Measurements from ENCODE around the gene TUBA3D.
"Not testable (repeated sequence)": the region's sequence is repeated elsewhere in the genome, so short reads cannot be mapped to it uniquely, and the experiment has no call there.

TUBA3D gene

DNA sequence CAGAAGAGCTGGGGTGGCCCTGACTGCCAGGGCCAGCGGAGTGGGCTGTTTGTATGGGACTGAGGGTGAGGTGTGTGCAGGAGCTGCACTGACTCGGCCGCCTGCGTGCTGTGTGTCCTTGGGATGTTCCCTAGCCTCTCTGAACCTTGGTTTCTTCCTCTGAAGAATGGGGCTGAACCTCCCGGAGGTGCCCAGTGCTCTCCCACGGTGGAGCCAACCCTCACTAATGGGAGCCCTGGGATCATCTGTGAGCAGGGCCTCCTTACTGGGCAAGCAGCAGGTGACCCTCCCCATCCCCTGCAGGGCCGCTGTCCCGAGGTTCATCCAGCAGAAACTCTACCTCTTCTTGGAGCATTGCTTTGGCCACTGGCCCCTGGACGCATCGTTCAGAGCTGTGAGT, 40.1 kb downstream of the TUBA3D start:
- DNase-seq = no peak

DNA sequence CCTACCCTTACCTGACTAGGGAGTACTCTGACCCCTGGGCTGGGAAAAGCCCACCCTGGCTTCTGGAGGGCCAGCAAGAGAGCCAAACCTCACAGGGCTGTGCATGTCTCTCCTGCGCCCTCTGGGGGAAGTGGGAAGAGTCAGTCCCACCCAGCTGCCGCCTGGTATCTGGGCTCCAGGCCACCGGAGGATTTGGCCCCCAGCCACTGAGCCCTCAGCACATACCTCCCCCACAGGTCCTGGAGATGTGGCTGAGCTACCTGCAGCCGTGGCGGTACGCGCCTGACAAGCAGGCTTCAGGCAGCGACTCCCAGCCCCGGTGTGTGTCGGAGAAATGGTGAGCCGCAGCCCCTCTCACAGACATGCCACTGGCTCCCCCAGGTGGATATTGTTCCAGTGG, 40.7 kb downstream of the TUBA3D start:
- peak in 1 of 2 experiments; percentile 18 for DNase-seq

GRCh38 chr2:131517106-131517831, 41.4 kb downstream of the TUBA3D start:
- DNase-seq = no peak

GRCh38 chr2:131517856-131518255, 41.9 kb downstream of the TUBA3D start:
- DNase-seq = not testable (repeated sequence)

GRCh38 chr2:131518531-131518930, 42.6 kb downstream of the TUBA3D start:
- not testable (repeated sequence) for DNase-seq

DNA sequence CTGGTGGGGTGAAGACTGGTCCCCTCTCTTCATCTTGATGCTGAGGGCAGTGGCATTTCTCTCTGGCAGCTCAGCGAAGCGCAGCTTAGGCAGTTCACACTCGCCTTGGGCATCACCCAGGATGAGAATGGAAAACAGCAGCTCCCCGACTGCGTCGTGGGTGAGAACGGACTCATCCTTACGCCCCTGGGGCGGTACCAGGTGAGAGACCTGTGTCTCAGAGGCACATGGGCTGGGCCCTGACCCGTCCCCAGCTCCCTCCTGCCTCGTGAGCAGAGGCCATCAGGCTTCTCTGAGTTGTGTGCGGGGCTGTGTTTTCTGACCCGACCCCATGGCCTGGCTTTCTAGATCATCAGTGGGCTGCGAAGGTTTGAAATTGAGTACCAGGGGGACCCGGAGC, 43.5 kb downstream of the TUBA3D start:
- DNase-seq = no peak

GRCh38 chr2:131519871-131520470, 44.1 kb downstream of the TUBA3D start:
- DNase-seq = not testable (repeated sequence)

DNA sequence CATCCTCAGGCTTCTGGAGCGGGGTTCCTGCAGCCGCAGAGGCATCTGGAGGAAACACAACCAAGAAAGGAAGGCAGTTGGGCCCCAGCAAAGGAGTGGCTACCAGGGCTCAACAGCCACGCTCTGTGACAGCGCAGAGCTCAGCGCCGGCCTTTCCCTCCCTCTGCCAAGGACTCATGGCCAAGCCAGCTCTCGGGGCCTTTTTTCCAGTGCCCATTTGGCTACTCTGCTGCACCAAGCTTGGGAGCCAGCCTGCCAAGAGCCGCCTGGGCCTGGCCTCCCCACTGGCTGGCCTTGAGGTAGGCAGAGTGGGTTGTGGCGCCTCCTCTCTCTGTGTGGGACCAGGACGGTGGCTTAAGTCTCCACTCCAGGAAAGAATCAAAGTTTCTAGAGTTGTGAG, 44.6 kb downstream of the TUBA3D start:
- no peak for DNase-seq

- DNase-seq = not testable (repeated sequence)
Measured at GRCh38 chr2:131521524-131521923, 45.6 kb downstream of the TUBA3D start.

GRCh38 chr2:131521961-131522781, 46.3 kb downstream of the TUBA3D start:
- no peak for DNase-seq

- DNase-seq = not testable (repeated sequence)
Measured at GRCh38 chr2:131525256-131525655, 49.3 kb downstream of the TUBA3D start.

GRCh38 chr2:131527131-131528001, 51.4 kb downstream of the TUBA3D start, which contains the start of gene CCDC74A:
TSS of gene CCDC74A (plus strand) at chr2:131527888. CDS start at chr2:131527971, 83 bp downstream.
- peak; percentile 43 to 69 for DNase-seq

DNA sequence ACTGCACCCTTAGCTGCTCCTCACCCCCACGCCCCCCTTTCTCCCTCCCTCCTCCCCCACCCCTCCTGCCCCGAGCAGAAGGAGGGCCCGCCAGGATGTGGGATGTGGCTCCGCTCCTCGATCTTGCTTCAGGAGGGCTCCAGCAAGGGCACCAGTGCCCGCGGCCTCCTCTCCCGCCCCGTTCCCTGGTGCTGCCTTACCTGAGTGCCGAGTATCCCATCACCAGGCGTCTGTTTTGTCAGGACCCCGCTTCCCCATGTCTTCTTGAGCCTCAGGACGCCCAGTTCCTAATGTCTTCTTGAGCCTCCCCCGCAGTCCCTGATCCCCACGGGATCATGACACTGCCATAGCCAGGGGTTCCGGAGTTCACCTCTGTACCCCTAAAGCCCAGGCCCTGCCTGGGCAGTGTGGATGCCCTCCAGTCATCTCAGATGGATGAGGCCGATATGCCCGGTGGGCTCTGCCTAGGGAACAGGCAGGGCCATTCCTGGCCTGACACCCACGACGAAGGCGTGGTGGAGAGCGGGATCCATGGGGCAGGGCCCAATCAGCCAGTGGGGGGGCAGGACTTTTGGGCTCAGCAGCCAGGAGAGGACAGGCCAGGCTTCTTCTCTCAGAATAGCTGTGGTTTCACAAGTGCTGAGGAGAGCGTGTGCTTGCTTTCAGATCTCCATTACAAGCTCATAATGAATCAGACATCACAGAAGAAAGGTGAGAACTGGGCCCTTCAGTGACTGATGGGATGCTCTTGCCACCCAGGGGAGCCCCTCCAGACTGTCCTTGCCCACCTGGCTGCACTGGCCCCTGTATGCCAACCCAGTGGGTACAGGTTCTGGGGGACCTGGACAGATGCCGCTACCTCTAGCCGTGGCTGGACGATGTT, 53.3 kb downstream of the TUBA3D start:
- DNase-seq = not testable (repeated sequence)

- DNase-seq = not testable (repeated sequence)
Measured at GRCh38 chr2:131529864-131530445, 54.0 kb downstream of the TUBA3D start.

DNA sequence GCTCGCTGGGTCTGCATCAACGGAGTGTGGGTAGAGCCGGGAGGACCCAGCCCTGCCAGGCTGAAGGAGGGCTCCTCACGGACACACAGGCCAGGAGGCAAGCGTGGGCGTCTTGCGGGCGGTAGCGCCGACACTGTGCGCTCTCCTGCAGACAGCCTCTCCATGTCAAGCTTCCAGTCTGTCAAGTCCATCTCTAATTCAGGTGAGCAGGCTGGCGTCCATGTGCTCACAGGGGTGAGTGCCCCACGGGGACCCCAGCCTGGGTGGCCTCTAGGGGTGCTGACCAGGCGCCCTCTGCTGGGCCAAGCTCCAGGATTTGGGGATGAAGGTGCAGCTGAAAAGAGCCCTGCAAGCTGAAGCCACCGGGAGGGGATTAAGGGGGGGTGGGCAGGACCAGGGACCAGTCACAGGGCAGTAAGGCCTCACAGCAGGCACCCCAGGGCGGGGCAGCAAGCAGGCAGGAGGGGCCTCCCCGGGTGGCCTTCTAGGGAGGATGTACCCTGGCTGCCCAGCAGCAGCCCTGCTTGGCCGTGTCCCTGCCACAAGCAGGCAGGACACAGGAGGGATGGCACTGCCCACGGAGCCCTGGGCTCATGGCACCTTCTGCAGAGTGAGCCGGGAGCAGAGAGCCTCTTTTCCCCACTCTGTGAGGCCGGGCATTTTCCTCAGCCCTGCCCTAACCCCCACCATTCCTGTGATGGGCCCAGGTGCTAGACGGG, 54.9 kb downstream of the TUBA3D start:
- DNase-seq = not testable (repeated sequence)

DNA sequence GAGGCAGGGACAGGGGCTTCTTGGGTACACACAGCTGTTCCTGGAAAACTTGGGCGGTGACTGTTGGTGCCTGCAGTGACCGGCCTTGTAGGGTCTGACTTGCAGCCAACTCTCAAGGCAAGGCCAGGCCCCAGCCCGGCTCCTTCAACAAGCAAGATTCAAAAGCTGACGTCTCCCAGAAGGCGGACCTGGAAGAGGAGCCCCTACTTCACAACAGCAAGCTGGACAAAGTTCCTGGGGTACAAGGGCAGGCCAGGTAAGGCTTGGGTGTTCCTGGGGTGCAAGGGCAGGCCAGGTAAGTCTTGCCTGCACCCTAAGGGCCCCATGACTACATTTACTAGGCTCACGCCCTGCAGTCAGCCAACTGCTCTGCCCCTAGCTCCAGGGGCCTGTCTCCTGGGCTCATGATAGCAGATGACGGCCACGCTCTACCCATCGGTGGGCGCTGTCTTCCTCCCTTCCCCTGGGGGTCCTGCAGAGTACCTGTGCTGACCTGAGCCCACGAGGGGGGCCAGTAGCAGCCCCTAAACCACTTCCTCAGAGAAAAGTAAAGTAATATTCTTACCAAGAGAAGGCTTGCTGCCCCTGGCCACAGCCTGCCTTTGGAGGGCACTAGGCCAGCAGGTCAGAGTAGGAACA, 55.7 kb downstream of the TUBA3D start:
- DNase-seq = not testable (repeated sequence)
